Neuronal stem cell (in vitro differentiated cells): ENCODE results near the gene BCL2.

ENCODE experiments used
- DNase-seq: peaks from one replicate; pipeline ENCODE4 v3.0.0-alpha.2; 2013; ENCODE audit warnings: low spot score
- H2AFZ ChIP-seq: one replicate; pipeline ENCODE4 v1.6.1; 2013; ENCODE audit warnings: mild to moderate bottlenecking, low read length, inconsistent platforms
- H2AK5ac ChIP-seq: 2 replicates; pipeline ENCODE4 v1.6.1; 2013; ENCODE audit warnings: low read depth, mild to moderate bottlenecking, inconsistent platforms, low read length, moderate library complexity, mixed read lengths
- H2BK120ac ChIP-seq: 2 replicates; pipeline ENCODE4 v1.6.1; 2013; ENCODE audit warnings: low read depth, mild to moderate bottlenecking, inconsistent platforms, low read length, moderate library complexity, mixed read lengths
- H2BK12ac ChIP-seq: one replicate; pipeline ENCODE4 v1.6.1; 2013; ENCODE audit warnings: low read length, inconsistent platforms
- H2BK15ac ChIP-seq: 2 replicates; pipeline ENCODE4 v1.6.1; 2013; ENCODE audit warnings: mild to moderate bottlenecking, low read length, inconsistent platforms, mixed read lengths
- H2BK5ac ChIP-seq: one replicate; pipeline ENCODE4 v1.6.1; 2013; ENCODE audit warnings: inconsistent platforms, mild to moderate bottlenecking, low read length, moderate library complexity
- H3K14ac ChIP-seq: one replicate; pipeline ENCODE4 v1.6.1; 2013; ENCODE audit warnings: low read length, inconsistent platforms
- H3K18ac ChIP-seq: 2 replicates; pipeline ENCODE4 v1.6.1; 2013; ENCODE audit warnings: low read length, inconsistent platforms
- H3K23ac ChIP-seq: 2 replicates; pipeline ENCODE4 v1.6.1; 2013; ENCODE audit warnings: low read depth, mild to moderate bottlenecking, mixed read lengths, low read length, inconsistent platforms; ENCODE audit not compliant: poor library complexity
- H3K27ac ChIP-seq: replicated peaks from 3 replicates; pipeline ENCODE4 v1.5.1; 2013; ENCODE audit warnings: low read length, inconsistent platforms
- H3K27me3 ChIP-seq, 3 experiments: 2 replicates each; pipeline ENCODE4 v1.6.1; 2013; ENCODE audit warnings: low read length in 3 of 3, mild to moderate bottlenecking in 2 of 3, inconsistent platforms in 1 of 3, low read depth in 1 of 3, mixed read lengths in 1 of 3, moderate library complexity in 1 of 3; ENCODE audit not compliant: control insufficient read depth in 3 of 3, insufficient read depth in 3 of 3
- H3K36me3 ChIP-seq, 2 donors: replicated peaks in 1 of 2; 2 replicates each; pipeline ENCODE4 v1.6.1; 2013; ENCODE audit warnings: low read length in 2 of 2; ENCODE audit not compliant: control insufficient read depth in 2 of 2, insufficient read depth in 2 of 2
- H3K4ac ChIP-seq: 2 replicates; pipeline ENCODE4 v1.6.1; 2013; ENCODE audit warnings: inconsistent platforms, mild to moderate bottlenecking, low read length, moderate library complexity
- H3K4me1 ChIP-seq, 2 donors: 1 replicate in 1 of 2; 2 replicates in 1 of 2; pipeline ENCODE4 v1.6.1; 2013; ENCODE audit warnings: low read length in 2 of 2, low read depth in 1 of 2; ENCODE audit not compliant: control insufficient read depth in 2 of 2, insufficient read depth in 1 of 2
- H3K4me2 ChIP-seq: one replicate; pipeline ENCODE4 v1.6.1; 2013; ENCODE audit warnings: mild to moderate bottlenecking, low read length, inconsistent platforms; ENCODE audit not compliant: insufficient read depth, poor library complexity, severe bottlenecking
- H3K4me3 ChIP-seq, 2 donors: 2 replicates each; pipeline ENCODE4 v1.5.1; 2013; ENCODE audit warnings: low read length in 2 of 2, mild to moderate bottlenecking in 2 of 2, inconsistent platforms in 1 of 2, moderate library complexity in 1 of 2
- H3K79me1 ChIP-seq: one replicate; pipeline ENCODE4 v1.6.1; 2013; ENCODE audit warnings: low read depth, mild to moderate bottlenecking, inconsistent platforms, low read length, moderate library complexity
- H3K9ac ChIP-seq: one replicate; pipeline ENCODE4 v1.6.1; 2013; ENCODE audit warnings: mild to moderate bottlenecking, low read depth, low read length, inconsistent platforms; ENCODE audit not compliant: poor library complexity
- H3K9me3 ChIP-seq, 2 donors: replicated peaks in 1 of 2; 2 replicates each; pipeline versions ENCODE3 to v1.6.1; 2013; ENCODE audit warnings: low read length in 2 of 2, mild to moderate bottlenecking in 2 of 2, inconsistent platforms in 1 of 2, low read depth in 1 of 2, mixed read lengths in 1 of 2, moderate library complexity in 1 of 2; ENCODE audit not compliant: control insufficient read depth in 2 of 2, insufficient read depth in 1 of 2
- H4K8ac ChIP-seq: one replicate; pipeline ENCODE4 v1.6.1; 2013; ENCODE audit warnings: low read depth, mild to moderate bottlenecking, inconsistent platforms, low read length, moderate library complexity
- H4K91ac ChIP-seq: one replicate; pipeline ENCODE4 v1.6.1; 2013; ENCODE audit warnings: low read length, low read depth, mild to moderate bottlenecking, inconsistent platforms; ENCODE audit not compliant: poor library complexity
- WGBS, 2 donors: extraction: QIAGEN DNeasy Blood & Tissue Kit; methylation state at CpG; one replicate each; pipeline ENCODE4 v1.1.7; 2013; ENCODE audit warnings: missing lambda C conversion rate in 2 of 2, mixed read lengths in 1 of 2; ENCODE audit not compliant: insufficient read length in 2 of 2, insufficient replicate concordance in 1 of 2; ENCODE audit errors: extremely low coverage in 2 of 2; 5-methylcytosine and 5-hydroxymethylcytosine counted together

BCL2 gene

GRCh38 chr18:63321291-63321690, 1.7 kb upstream of the BCL2 start:
- no peak for DNase-seq
- peaks cover 8 to 16% of the 10 kb centered on the region in 2 donors for H3K4me1 ChIP-seq
- no peak overlapping the region for H2BK120ac ChIP-seq
- H3K27me3 ChIP-seq, result no peaks in the 10 kb centered on the region
- no peaks in the 10 kb centered on the region for H3K36me3 ChIP-seq
- no CpG with 5 or more reads among the region's 9 CpGs for WGBS, 2 donors
- no peak overlapping the region for H3K4ac ChIP-seq
- H4K91ac ChIP-seq, result no peak overlapping the region
- no peak overlapping the region for H2BK5ac ChIP-seq
- H3K9ac ChIP-seq, result no peak overlapping the region
- peak overlapping the region; percentile 95 for H2AFZ ChIP-seq
- no peak overlapping the region for H3K23ac ChIP-seq
- no peak overlapping the region for H2BK12ac ChIP-seq
- no peak overlapping the region for H4K8ac ChIP-seq
- H3K4me3 ChIP-seq, result peak overlapping the region; percentile 76 to 87
- no peaks in the 10 kb centered on the region for H3K79me1 ChIP-seq
- H2BK15ac ChIP-seq, result no peak overlapping the region
- no peak overlapping the region for H3K27ac ChIP-seq
- H3K9me3 ChIP-seq, result no peaks in the 10 kb centered on the region
- H3K4me2 ChIP-seq, result peak overlapping the region; percentile 82
- no peak overlapping the region for H2AK5ac ChIP-seq
- H3K18ac ChIP-seq, result no peak overlapping the region
- no peak overlapping the region for H3K14ac ChIP-seq

DNA sequence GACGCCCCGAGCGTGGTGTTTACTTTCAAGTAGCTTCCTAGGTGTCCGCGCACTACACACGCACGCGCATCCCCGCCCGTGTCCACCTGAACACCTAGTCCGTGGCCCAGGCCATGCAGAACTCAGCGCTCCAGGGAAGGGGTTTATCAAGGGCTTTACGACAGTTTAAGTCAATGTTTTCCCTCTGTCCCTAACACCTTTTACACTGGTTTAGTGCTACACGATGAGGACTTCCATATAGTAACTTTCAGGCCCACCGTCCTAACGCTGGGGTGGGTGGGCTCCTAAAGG, 1.4 kb upstream of the BCL2 start:
- DNase-seq, result no peak
- peak overlapping the region; percentile 76 to 87 for H3K4me3 ChIP-seq
- peak overlapping the region; percentile 4 for H2BK12ac ChIP-seq
- H2AK5ac ChIP-seq, result peak overlapping the region; percentile 78
- no peaks in the 10 kb centered on the region for H3K27me3 ChIP-seq
- no peak overlapping the region for H3K27ac ChIP-seq
- H3K4me2 ChIP-seq, result peak overlapping the region; percentile 82
- no peaks in the 10 kb centered on the region for H3K36me3 ChIP-seq
- H2AFZ ChIP-seq, result peak overlapping the region; percentile 95
- no peaks in the 10 kb centered on the region for H3K79me1 ChIP-seq
- H4K91ac ChIP-seq, result peak overlapping the region; percentile 87
- no peak overlapping the region for H3K4ac ChIP-seq
- peak overlapping the region; percentile 69 for H3K23ac ChIP-seq
- peak overlapping the region; percentile 79 for H2BK5ac ChIP-seq
- peak overlapping the region; percentile 89 for H3K9ac ChIP-seq
- H3K9me3 ChIP-seq, result no peaks in the 10 kb centered on the region
- H2BK120ac ChIP-seq, result no peak overlapping the region
- WGBS, 2 donors, result no CpG with 5 or more reads among the region's 16 CpGs
- no peak overlapping the region for H4K8ac ChIP-seq
- peak overlapping the region; percentile 98 for H3K18ac ChIP-seq
- no peak overlapping the region for H3K14ac ChIP-seq
- H3K4me1 ChIP-seq, result peaks cover 8 to 17% of the 10 kb centered on the region in 2 donors
- no peak overlapping the region for H2BK15ac ChIP-seq

DNA sequence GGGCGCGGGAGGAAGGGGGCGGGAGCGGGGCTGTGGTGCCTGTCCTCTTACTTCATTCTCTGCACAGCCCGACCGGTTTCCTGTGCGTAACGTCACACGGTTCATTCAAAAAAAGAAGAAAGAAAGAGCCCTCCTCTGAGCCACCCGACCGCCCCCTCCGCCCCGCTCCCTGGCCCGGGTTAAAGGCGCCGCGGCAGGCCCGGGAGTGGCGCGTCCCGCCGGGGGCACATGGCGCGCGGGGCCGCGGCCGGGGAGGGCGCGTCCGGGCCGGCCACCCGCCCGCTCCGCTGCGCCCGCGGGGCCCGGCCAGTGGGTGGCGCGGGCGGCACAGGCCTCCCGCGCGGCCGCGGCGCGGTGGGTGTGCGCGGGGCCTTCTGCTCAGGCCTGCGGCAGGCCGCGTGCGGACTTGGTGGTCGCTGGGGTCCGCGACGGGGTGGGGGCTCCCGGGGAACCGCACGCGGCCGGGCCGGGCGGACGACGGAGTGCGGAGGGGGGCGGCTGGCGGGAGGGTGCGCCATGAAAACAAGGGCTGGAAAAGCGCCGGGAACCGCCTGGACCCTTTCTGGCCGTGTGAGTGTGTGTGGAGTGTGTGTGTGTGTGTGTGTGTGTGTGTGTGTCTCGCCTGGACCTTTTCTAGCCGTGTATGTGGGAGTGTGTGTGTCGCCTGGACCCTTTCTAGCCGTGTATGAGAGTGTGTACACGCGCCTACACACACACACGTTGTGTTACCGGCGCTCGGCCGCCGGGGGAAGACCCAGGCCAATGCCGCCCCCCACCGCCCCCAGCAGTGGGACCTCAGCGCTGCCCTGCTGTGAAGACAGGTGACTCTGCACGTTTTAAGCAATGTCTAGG, 780 bp upstream of the BCL2 start:
- Histone ChIP-seq H2BK12ac (peak overlapping the region; percentile 4), H2BK120ac (peak overlapping the region; percentile 30), H4K8ac (peak overlapping the region; percentile 53), H3K9me3 (no peaks in the 10 kb centered on the region), H3K36me3 (no peaks in the 10 kb centered on the region), H2AK5ac (peak overlapping the region; percentile 78), H3K23ac (peak overlapping the region; percentile 69), H4K91ac (peak overlapping the region; percentile 87), H3K4me3 (peak overlapping the region; percentile 76 to 87), H3K79me1 (no peaks in the 10 kb centered on the region), H2BK5ac (peak overlapping the region; percentile 79), H3K27me3 (no peaks in the 10 kb centered on the region), H3K14ac (no peak overlapping the region), H3K18ac (peak overlapping the region; percentile 98), H3K4me1 (peaks cover 8 to 18% of the 10 kb centered on the region in 2 donors), H3K4me2 (peak overlapping the region; percentile 93), H3K27ac (peak overlapping the region; percentile 78), H3K4ac (peak overlapping the region; percentile 86), H2AFZ (peak overlapping the region; percentile 95), H3K9ac (peak overlapping the region; percentile 89), H2BK15ac (no peak overlapping the region)
- WGBS, 2 donors, result no CpG with 5 or more reads among the region's 92 CpGs
- no peak for DNase-seq

- Histone ChIP-seq H3K27me3 (no peaks in the 10 kb centered on the region), H4K91ac (no peak overlapping the region), H2BK15ac (no peak overlapping the region), H3K14ac (no peak overlapping the region), H3K4me3 (peak overlapping the region; percentile 87 to 88), H3K36me3 (no peaks in the 10 kb centered on the region), H3K27ac (no peak overlapping the region), H2BK12ac (no peak overlapping the region), H2AFZ (peak overlapping the region; percentile 83), H3K79me1 (no peaks in the 10 kb centered on the region), H4K8ac (no peak overlapping the region), H2BK120ac (no peak overlapping the region), H3K4me1 (peaks cover 10 to 18% of the 10 kb centered on the region in 2 donors), H3K9me3 (no peaks in the 10 kb centered on the region), H3K18ac (no peak overlapping the region), H2AK5ac (no peak overlapping the region), H3K23ac (no peak overlapping the region), H3K9ac (no peak overlapping the region), H3K4ac (no peak overlapping the region), H2BK5ac (no peak overlapping the region), H3K4me2 (peak overlapping the region; percentile 93)
- no peak for DNase-seq
- WGBS, 2 donors, result no CpG with 5 or more reads among the region's 8 CpGs
These were observed 633 bp downstream of the BCL2 start for GRCh38 chr18:63318889-63319382.
